Erythroblast (primary cell): ENCODE results near the gene PRKRA.

Experiments
- GATA1 ChIP-seq: IDR thresholded peaks from 2 replicates; pipeline ENCODE4 v1.6.1; 2011; ENCODE audit warnings: low read depth, mild to moderate bottlenecking, control low read depth, low read length, moderate library complexity
- POLR2A ChIP-seq: IDR thresholded peaks from 2 replicates; pipeline ENCODE4 v1.6.1; 2011; ENCODE audit warnings: mild to moderate bottlenecking, low read length

GRCh38 chr2:178482437-178482836, 31.5 kb upstream of the PRKRA start:
- TF ChIP-seq POLR2A (no peak), GATA1 (no peak)
